ENCODE measurements around the gene QSOX1.

Gene QSOX1

GRCh38 chr1:180136331-180136967 is 18.2 kb upstream of the QSOX1 start:
- Mint-ChIP-seq H3K9me3 (peaks cover 2% of the 10 kb centered on the region), H3K4me1 (peaks cover 5% of the 10 kb centered on the region), H3K27ac (no peak overlapping the region), H3K4me3 (no peak overlapping the region), H3K36me3 (peaks cover 2% of the 10 kb centered on the region), H3K27me3 (peaks cover 12% of the 10 kb centered on the region)
- ATAC-seq (ENCODE audit: low read depth) (no peak), DNase-seq (ENCODE audit: low spot score in 2 of 2) (no peak)

- Mint-ChIP-seq H3K4me3 (no peak overlapping the region), H3K27me3 (peaks cover 9% of the 10 kb centered on the region), H3K4me1 (no peaks in the 10 kb centered on the region), H3K9me3 (peaks cover 2% of the 10 kb centered on the region), H3K27ac (no peak overlapping the region), H3K36me3 (peaks cover 2% of the 10 kb centered on the region)
- ATAC-seq (ENCODE audit: low read depth) (no peak), DNase-seq (ENCODE audit: low spot score in 2 of 2) (no peak)
Measured at GRCh38 chr1:180136968-180137356, 17.7 kb upstream of the QSOX1 start.

DNA sequence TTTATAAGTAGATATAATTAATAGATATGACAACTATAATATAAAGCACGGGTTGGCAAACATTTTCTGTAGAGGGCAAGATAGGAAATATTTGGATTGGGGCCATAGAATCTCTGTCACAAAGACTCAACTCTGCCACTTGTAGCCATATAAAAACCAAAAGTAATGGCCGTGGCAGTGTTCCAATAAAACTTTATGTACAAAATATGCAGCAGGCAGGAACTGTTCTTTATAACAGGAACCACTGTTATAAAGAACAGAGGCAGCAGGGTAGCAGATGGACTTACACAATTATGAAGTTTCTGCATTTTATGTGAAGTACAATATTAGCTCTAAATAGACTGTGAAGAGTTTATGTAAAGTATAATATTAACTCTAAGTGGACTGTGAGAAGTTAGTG is 16.9 kb upstream of the QSOX1 start:
- ATAC-seq (ENCODE audit: low read depth) (no peak), DNase-seq (ENCODE audit: low spot score in 2 of 2) (no peak)
- H3K27ac Mint-ChIP-seq = no peak overlapping the region
- H3K4me1 Mint-ChIP-seq = no peaks in the 10 kb centered on the region
- H3K4me3 Mint-ChIP-seq = no peak overlapping the region
- peaks cover 2% of the 10 kb centered on the region for H3K36me3 Mint-ChIP-seq
- peaks cover 4% of the 10 kb centered on the region for H3K27me3 Mint-ChIP-seq
- H3K9me3 Mint-ChIP-seq = peaks cover 2% of the 10 kb centered on the region

GRCh38 chr1:180141381-180141934 is 13.2 kb upstream of the QSOX1 start:
- peaks cover 2% of the 10 kb centered on the region for H3K27me3 Mint-ChIP-seq
- H3K9me3 Mint-ChIP-seq = peaks cover 2% of the 10 kb centered on the region
- peaks cover 2% of the 10 kb centered on the region for H3K36me3 Mint-ChIP-seq
- H3K27ac Mint-ChIP-seq = no peak overlapping the region
- H3K4me1 Mint-ChIP-seq = peaks cover 2% of the 10 kb centered on the region
- ATAC-seq (ENCODE audit: low read depth) (no peak), DNase-seq (ENCODE audit: low spot score in 2 of 2) (no peak)
- H3K4me3 Mint-ChIP-seq = no peak overlapping the region

GRCh38 chr1:180143359-180143758 is 11.3 kb upstream of the QSOX1 start:
- Mint-ChIP-seq H3K36me3 (no peaks in the 10 kb centered on the region), H3K4me3 (no peak overlapping the region), H3K27me3 (peaks cover 2% of the 10 kb centered on the region), H3K4me1 (peaks cover 2% of the 10 kb centered on the region), H3K27ac (no peak overlapping the region), H3K9me3 (no peaks in the 10 kb centered on the region)
- DNase-seq (ENCODE audit: low spot score in 2 of 2) (no peak), ATAC-seq (ENCODE audit: low read depth) (no peak)

DNA sequence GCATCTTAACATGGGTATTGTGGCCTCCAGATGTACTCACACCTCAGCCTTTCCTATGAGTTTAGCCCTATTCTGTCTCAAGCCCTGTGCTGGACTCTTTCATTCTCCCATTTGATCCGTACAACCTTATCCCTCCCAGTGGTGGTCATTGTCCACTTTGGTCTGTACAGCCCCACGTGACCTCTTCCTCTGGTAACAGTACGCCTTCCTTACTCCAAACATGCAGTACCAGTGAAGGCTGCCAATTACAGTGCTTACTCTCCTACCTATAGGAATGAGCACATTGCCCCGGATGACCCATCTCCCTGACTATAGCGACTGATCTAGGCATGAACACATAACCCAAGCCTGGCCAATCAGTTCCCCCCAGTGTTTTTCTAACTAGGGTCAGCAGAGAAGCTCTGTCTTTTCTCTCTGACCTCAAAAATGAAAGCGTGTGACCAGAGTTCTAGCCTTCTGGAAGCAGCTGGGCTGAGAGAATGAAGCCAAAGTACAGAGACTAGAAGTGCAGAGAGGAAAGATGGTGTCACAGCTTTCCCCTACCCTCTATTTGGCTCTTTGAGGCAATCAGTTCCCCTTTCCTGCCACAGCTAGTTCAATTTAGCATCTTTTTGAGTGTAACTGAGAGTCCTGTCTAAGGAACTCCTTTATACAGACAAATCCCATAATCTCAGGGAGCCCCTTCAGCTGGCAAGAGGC is 9.9 kb upstream of the QSOX1 start:
- ATAC-seq (ENCODE audit: low read depth) (no peak), DNase-seq (ENCODE audit: low spot score in 2 of 2) (no peak)
- H3K9me3 Mint-ChIP-seq = no peaks in the 10 kb centered on the region
- no peaks in the 10 kb centered on the region for H3K36me3 Mint-ChIP-seq
- peaks cover 2% of the 10 kb centered on the region for H3K4me1 Mint-ChIP-seq
- peaks cover 2% of the 10 kb centered on the region for H3K27me3 Mint-ChIP-seq
- no peak overlapping the region for H3K27ac Mint-ChIP-seq
- H3K4me3 Mint-ChIP-seq = no peak overlapping the region

DNA sequence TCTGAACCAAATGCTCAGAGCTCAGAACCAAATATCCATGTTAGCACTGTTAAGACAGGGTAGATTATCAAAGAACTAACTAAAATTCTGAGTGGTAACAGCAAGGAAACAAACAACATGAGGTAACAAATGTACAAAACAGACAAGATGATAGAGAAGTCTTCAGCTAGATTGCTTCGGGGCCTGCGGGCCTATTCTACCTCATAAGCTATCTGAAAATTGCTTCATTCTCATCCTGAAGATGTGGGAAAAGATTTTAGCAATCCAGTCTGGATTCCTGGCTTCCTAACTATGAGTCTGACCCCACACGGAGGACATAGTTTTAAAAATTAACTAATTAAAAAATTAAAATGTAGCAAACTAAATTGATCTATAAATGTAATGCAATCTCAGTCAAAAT is 9.2 kb upstream of the QSOX1 start:
- Mint-ChIP-seq H3K27ac (no peak overlapping the region), H3K4me3 (no peak overlapping the region), H3K9me3 (no peaks in the 10 kb centered on the region), H3K4me1 (peaks cover 2% of the 10 kb centered on the region), H3K36me3 (no peaks in the 10 kb centered on the region), H3K27me3 (peaks cover 2% of the 10 kb centered on the region)
- DNase-seq (ENCODE audit: low spot score in 2 of 2) = no peak
- no peak for ATAC-seq (ENCODE audit: low read depth)

GRCh38 chr1:180150982-180151381 is 3.7 kb upstream of the QSOX1 start:
- no peaks in the 10 kb centered on the region for H3K36me3 Mint-ChIP-seq
- H3K4me3 Mint-ChIP-seq = no peak overlapping the region
- no peak overlapping the region for H3K27ac Mint-ChIP-seq
- DNase-seq (ENCODE audit: low spot score in 2 of 2) (no peak), ATAC-seq (ENCODE audit: low read depth) (no peak)
- peaks cover 13% of the 10 kb centered on the region for H3K4me1 Mint-ChIP-seq
- no peaks in the 10 kb centered on the region for H3K9me3 Mint-ChIP-seq
- no peaks in the 10 kb centered on the region for H3K27me3 Mint-ChIP-seq

GRCh38 chr1:180151508-180151907 is 3.2 kb upstream of the QSOX1 start:
- Mint-ChIP-seq H3K27me3 (no peaks in the 10 kb centered on the region), H3K4me1 (peaks cover 17% of the 10 kb centered on the region), H3K27ac (no peak overlapping the region), H3K9me3 (no peaks in the 10 kb centered on the region), H3K36me3 (no peaks in the 10 kb centered on the region), H3K4me3 (no peak overlapping the region)
- DNase-seq (ENCODE audit: low spot score in 2 of 2) (no peak), ATAC-seq (ENCODE audit: low read depth) (no peak)

GRCh38 chr1:180152588-180152987 is 2.1 kb upstream of the QSOX1 start:
- H3K4me3 Mint-ChIP-seq = no peak overlapping the region
- ATAC-seq (ENCODE audit: low read depth) (no peak), DNase-seq (ENCODE audit: low spot score in 2 of 2) (no peak)
- H3K27me3 Mint-ChIP-seq = no peaks in the 10 kb centered on the region
- peaks cover 19% of the 10 kb centered on the region for H3K4me1 Mint-ChIP-seq
- H3K27ac Mint-ChIP-seq = no peak overlapping the region
- no peaks in the 10 kb centered on the region for H3K36me3 Mint-ChIP-seq
- H3K9me3 Mint-ChIP-seq = no peaks in the 10 kb centered on the region

DNA sequence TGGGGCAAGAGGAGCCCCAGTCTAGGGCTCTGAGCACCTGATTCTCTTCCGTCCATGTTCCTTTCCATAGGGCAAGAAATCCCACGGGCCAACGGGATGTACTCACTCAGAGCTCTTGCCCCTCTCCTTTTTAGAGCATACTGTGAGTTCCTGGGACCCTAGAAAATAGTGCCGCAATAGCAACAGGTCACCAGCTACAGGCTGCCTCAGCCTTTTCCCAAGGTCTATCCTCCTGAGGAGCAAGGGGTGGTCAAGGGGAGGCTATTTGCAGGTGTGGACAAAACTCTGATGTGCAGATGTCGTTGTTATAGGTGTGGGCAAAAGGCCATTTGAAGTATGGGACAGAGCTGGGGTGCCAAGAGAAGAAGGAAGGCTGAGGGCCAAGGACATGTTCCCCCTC is 1.6 kb upstream of the QSOX1 start:
- Mint-ChIP-seq H3K27ac (no peak overlapping the region), H3K4me1 (peaks cover 22% of the 10 kb centered on the region), H3K4me3 (no peak overlapping the region), H3K36me3 (peaks cover under 1% of the 10 kb centered on the region), H3K9me3 (no peaks in the 10 kb centered on the region), H3K27me3 (no peaks in the 10 kb centered on the region)
- ATAC-seq (ENCODE audit: low read depth) = no peak
- DNase-seq (ENCODE audit: low spot score in 2 of 2) = no peak

GRCh38 chr1:180154003-180154324 is 705 bp upstream of the QSOX1 start:
- Mint-ChIP-seq H3K4me1 (peaks cover 25% of the 10 kb centered on the region), H3K27me3 (no peaks in the 10 kb centered on the region), H3K9me3 (no peaks in the 10 kb centered on the region), H3K4me3 (peak overlapping the region; percentile 82), H3K27ac (peak overlapping the region; percentile 46), H3K36me3 (peaks cover 1% of the 10 kb centered on the region)
- ATAC-seq (ENCODE audit: low read depth) = no peak
- no peak for DNase-seq (ENCODE audit: low spot score in 2 of 2)

GRCh38 chr1:180155182-180155682 is 563 bp downstream of the QSOX1 start:
- ATAC-seq (ENCODE audit: low read depth) (no peak), DNase-seq (ENCODE audit: low spot score in 2 of 2) (no peak)
- peaks cover 1% of the 10 kb centered on the region for H3K36me3 Mint-ChIP-seq
- peaks cover 28% of the 10 kb centered on the region for H3K4me1 Mint-ChIP-seq
- H3K27me3 Mint-ChIP-seq = no peaks in the 10 kb centered on the region
- H3K9me3 Mint-ChIP-seq = no peaks in the 10 kb centered on the region
- peak overlapping the region; percentile 84 for H3K27ac Mint-ChIP-seq
- peak overlapping the region; percentile 95 for H3K4me3 Mint-ChIP-seq

DNA sequence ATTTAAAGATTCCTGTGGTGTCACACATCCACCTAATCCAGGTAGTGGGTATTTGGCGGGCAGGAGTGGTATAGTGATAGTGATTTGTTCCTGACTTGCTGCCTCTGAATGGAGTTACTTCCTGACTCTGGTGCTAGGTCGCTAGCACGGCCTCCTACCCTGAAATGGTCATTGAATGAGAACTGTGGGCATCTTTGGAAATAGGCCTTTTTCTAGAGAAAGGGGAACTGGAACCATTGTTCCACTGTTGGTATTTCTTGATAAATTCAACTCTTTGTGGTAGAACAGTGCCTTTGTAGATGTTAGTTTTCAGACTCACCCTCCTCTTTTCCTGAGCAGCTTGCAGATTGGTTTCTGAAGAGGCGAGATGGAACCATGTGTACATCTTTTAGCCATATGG is 1.5 kb downstream of the QSOX1 start:
- H3K4me3 Mint-ChIP-seq = peak overlapping the region; percentile 61
- no peak overlapping the region for H3K27ac Mint-ChIP-seq
- DNase-seq (ENCODE audit: low spot score in 2 of 2) = no peak

More for the DNA sequence above, 1.5 kb downstream of the QSOX1 start:
- no peak for ATAC-seq (ENCODE audit: low read depth)
- Mint-ChIP-seq H3K9me3 (no peaks in the 10 kb centered on the region), H3K4me1 (peaks cover 28% of the 10 kb centered on the region), H3K27me3 (no peaks in the 10 kb centered on the region), H3K36me3 (peaks cover 1% of the 10 kb centered on the region)
